Astrocyte (in vitro differentiated cells and primary cell): Measurements from ENCODE around the gene PAXIP1.

Experiments used
- CTCF ChIP-seq: IDR thresholded peaks from 2 replicates; pipeline ENCODE4 v1.5.1; 2011; ENCODE audit warnings: low read depth, mild to moderate bottlenecking, inconsistent platforms, low read length, moderate library complexity; ENCODE audit not compliant: insufficient read depth
- EZH2 ChIP-seq: IDR thresholded peaks from 2 replicates; pipeline ENCODE4 v1.6.1; 2012; ENCODE audit warnings: mild to moderate bottlenecking, low read length, inconsistent platforms; ENCODE audit not compliant: insufficient read depth

- TF ChIP-seq CTCF, result no peak
- TF ChIP-seq EZH2, result no peak
Measured at GRCh38 chr7:155003092-155003375, at the start of gene PAXIP1.
